HFFc6 (cell line): ENCODE results near the gene TNFRSF9. TPM values are rescaled to one million over a fixed set of nuclear protein-coding genes. Genes with fewer than 3 reads are reported as not detected.
A peak's percentile ranks its signal among the peaks of the same experiment; 100 is the strongest.

ENCODE experiments used
- DNase-seq: peaks from one replicate; pipeline ENCODE4 v3.0.0-alpha.2; 2018
- H3K27ac Mint-ChIP-seq: 2 replicates; pipeline ENCODE4 v1.8.0; 2020; ENCODE audit warnings: mild to moderate bottlenecking, mixed read lengths
- H3K27me3 Mint-ChIP-seq: 2 replicates; pipeline ENCODE4 v1.8.0; 2021; ENCODE audit warnings: mild to moderate bottlenecking, moderate library complexity, mixed read lengths; ENCODE audit not compliant: insufficient read depth
- H3K36me3 Mint-ChIP-seq: 2 replicates; pipeline ENCODE4 v1.8.0; 2021; ENCODE audit warnings: low read depth, mixed read lengths
- H3K4me1 Mint-ChIP-seq: 2 replicates; pipeline ENCODE4 v1.8.0; 2020; ENCODE audit warnings: low read depth, mixed read lengths
- H3K4me3 Mint-ChIP-seq: 2 replicates; pipeline ENCODE4 v1.8.0; 2020; ENCODE audit warnings: mild to moderate bottlenecking, moderate library complexity, mixed read lengths
- H3K9me3 Mint-ChIP-seq: 2 replicates; pipeline ENCODE4 v1.8.0; 2020; ENCODE audit warnings: mild to moderate bottlenecking, mixed read lengths
- long read RNA-seq: library from polyadenylated mRNA; unstranded; transcript quantifications from one replicate; pipeline ENCODE4 v2.0.0, GENCODE V29; 2019
- total RNA-seq, 6 experiments: library from RNA; stranded (reverse); fragmentation: NEBNext Ultra II Directional; extraction: Animal tissue kit (Norgen Biotek cat#: 25700); gene quantifications; 2 replicates in 1 of 6; 3 replicates in 5 of 6; pipeline ENCODE4 v1.2.3, GENCODE V29; 2021
- TF ChIP-seq, protein P1 (sequence below): fragments of 200-600 bp; sonication (generic); IDR thresholded peaks from 2 replicates; pipeline ENCODE4 v1.5.0; 2021; ENCODE audit warnings: antibody characterized with exemption, mild to moderate bottlenecking

The TNFRSF9 gene
- total RNA-seq, result not detected
- long read RNA-seq, result 0 reads

DNA sequence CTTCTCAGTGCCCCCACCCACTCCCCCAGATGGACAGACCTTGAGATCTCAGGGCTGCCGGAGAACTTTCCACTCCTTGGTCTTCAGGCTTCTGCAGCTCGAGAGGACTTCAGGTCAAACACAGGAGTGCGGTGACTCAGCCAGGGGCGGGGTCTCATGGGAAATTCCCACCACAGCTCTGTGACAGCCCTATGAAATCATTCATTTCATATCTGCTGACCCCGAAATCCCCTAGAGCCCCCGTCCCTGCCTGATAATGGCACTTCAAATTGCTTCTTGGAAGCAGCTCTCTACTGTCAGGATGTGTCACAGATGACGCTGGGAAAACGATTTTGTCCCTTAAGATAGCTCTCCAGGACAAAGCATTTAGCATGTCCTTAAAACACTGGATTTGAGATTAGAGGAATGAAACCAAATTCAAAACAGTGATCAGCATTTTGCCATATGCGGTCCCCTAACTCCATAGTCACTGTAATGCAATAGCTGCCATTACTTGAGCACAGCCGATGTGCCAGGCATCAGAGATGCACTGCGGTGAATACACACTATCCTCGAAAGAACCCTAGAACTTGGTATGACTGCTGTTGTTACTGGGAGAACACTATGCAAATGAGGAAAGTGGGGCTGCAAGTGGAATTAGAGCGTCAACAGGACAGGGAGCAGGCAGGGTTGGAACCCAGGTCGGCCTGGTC, at the start of gene TNFRSF9:
Gene TNFRSF9 (minus strand): TSS at position 95 of the 692 bp plus-strand sequence. CDS start 845 bp downstream, outside the sequence.
- Mint-ChIP-seq H3K9me3 (no peaks in the 10 kb centered on the region), H3K27ac (no peak within 1 kb of the TSS), H3K4me1 (peaks cover 30% of the 10 kb centered on the region), H3K36me3 (no peaks in the 10 kb centered on the region), H3K4me3 (peak within 1 kb of the TSS; percentile 76; the same call in 1 of the 2 replicates), H3K27me3 (peaks cover 30% of the 10 kb centered on the region)
- no peak for DNase-seq
- TF ChIP-seq, protein P1, sequence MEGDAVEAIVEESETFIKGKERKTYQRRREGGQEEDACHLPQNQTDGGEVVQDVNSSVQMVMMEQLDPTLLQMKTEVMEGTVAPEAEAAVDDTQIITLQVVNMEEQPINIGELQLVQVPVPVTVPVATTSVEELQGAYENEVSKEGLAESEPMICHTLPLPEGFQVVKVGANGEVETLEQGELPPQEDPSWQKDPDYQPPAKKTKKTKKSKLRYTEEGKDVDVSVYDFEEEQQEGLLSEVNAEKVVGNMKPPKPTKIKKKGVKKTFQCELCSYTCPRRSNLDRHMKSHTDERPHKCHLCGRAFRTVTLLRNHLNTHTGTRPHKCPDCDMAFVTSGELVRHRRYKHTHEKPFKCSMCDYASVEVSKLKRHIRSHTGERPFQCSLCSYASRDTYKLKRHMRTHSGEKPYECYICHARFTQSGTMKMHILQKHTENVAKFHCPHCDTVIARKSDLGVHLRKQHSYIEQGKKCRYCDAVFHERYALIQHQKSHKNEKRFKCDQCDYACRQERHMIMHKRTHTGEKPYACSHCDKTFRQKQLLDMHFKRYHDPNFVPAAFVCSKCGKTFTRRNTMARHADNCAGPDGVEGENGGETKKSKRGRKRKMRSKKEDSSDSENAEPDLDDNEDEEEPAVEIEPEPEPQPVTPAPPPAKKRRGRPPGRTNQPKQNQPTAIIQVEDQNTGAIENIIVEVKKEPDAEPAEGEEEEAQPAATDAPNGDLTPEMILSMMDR, result no peak

DNA sequence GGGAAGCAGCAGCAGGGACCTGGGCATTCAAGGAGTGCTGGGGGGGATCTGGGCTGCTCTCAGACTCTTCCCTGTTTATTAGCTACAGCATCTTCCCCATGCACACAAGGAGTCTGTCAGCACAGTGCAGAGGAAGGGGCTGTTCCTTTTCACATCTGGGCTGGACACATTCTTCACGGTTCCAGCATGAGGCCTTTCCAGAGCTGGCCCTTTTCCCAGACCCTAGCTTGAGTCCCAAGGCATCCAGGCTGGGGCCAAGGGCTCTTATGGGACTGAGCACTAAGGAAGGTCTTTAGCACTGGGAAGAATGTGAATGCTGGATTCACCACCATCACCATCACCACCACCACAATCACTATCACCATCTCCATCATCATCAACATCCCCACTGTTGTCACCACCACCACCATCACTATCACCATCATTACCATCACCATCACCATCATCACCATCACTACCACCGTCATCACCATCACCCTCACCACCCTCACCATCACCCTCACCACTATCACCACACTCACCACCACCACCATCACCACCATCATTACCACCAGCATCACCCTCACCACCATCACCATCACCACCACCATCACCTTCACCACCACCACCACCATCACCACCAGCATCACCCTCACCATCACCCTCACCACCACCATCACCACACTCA, 49.3 kb upstream of the TNFRSF9 start:
- Mint-ChIP-seq H3K27me3 (no peaks in the 10 kb centered on the region; the same call in 1 of the 2 replicates), H3K9me3 (no peaks in the 10 kb centered on the region), H3K4me3 (no peak overlapping the region), H3K4me1 (peaks cover 48% of the 10 kb centered on the region), H3K36me3 (peaks cover 39% of the 10 kb centered on the region), H3K27ac (no peak overlapping the region)
- TF ChIP-seq, protein P1, result no peak
- no peak for DNase-seq

DNA sequence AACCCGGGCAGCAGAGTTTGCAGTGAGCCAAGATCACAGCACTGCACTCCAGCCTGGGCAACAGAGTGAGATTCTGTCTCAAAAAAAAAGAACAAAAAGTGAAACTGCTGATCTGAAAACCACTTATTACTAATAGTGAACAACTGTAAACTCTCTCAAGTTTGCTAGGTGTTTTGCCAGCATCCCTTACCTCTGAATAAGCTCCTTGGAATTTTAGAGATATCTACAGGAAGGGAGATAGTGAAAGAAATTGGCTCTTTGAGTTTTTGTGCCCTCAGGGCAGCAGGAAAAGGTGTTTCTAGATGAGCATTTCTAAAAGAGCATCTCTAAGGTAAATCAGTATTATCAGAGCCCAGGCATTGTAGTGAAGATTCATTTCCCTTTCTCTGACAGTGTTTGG, 47.9 kb upstream of the TNFRSF9 start:
- Mint-ChIP-seq H3K9me3 (no peaks in the 10 kb centered on the region), H3K27me3 (no peaks in the 10 kb centered on the region; the same call in 1 of the 2 replicates), H3K36me3 (peaks cover 40% of the 10 kb centered on the region), H3K4me1 (peaks cover 35% of the 10 kb centered on the region), H3K27ac (no peak overlapping the region; the same call in 1 of the 2 replicates), H3K4me3 (no peak overlapping the region)
- no peak for DNase-seq
- TF ChIP-seq, protein P1, result no peak

DNA sequence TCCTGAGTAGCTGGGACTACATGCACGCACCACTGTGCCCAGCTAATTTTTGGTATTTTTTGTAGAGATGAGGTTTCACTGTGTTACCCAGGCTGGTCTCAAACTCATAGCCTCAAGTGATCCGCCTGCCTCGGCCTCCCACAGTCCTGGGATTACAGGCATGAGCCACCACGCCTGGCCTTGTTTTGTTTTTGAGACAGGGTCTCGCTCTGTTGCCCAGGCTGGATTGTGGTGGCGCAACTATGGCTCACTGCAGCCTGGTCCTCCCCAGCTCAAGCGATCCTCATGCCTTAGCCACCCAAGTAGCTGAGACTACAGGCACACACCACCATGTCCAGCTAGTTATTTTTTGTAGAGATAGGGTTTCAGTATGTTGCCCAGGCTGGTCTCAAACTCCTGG, 46.9 kb upstream of the TNFRSF9 start:
- H3K27ac Mint-ChIP-seq, result no peak overlapping the region
- peaks cover 31% of the 10 kb centered on the region for H3K4me1 Mint-ChIP-seq
- peaks cover 37% of the 10 kb centered on the region for H3K36me3 Mint-ChIP-seq
- no peak overlapping the region for H3K4me3 Mint-ChIP-seq
- no peaks in the 10 kb centered on the region for H3K9me3 Mint-ChIP-seq
- TF ChIP-seq, protein P1, result no peak
- H3K27me3 Mint-ChIP-seq, result no peaks in the 10 kb centered on the region
- no peak for DNase-seq

DNA sequence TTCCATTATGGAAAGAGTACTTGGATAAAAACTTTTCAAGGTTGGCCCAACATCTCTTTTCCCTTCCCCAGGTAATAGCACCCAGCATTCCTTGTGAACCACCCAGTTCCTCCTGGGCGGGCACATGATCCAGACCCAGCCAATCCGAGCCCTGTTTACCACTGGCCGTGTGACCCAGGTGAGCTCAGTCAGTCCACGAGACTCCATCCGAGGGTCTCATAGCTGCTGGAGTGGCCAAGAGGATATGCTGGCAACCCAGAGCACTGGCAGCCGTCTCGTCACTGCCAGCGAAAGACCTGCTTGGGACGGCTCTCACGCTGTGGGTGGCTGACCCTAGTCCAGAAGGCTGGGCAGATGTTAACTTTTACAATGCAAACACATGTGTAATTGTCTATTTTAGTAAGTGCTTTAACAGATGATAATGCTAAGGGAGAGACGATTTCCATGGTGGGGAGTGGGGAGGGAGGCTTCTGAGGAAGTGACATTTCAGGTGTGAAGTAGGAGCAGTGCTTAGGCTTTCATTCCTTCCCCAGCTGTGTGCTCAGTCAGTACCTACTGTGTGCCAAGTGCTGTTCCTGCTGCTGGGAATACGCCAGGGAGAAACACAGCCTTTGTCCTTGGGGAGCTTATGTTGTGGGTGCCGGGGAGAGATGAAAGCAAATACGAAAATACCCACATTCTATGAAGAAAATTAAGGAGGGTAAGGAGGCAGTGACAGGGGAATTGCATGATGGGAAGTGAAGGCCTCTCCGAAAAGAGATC, 45.4 kb upstream of the TNFRSF9 start:
- peaks cover 43% of the 10 kb centered on the region for H3K36me3 Mint-ChIP-seq
- no peak overlapping the region; the same call in 1 of the 2 replicates for H3K27ac Mint-ChIP-seq
- H3K27me3 Mint-ChIP-seq, result no peaks in the 10 kb centered on the region
- peaks cover 28% of the 10 kb centered on the region for H3K4me1 Mint-ChIP-seq
- no peak for DNase-seq
- H3K9me3 Mint-ChIP-seq, result no peaks in the 10 kb centered on the region
- TF ChIP-seq, protein P1, result no peak
- H3K4me3 Mint-ChIP-seq, result no peak overlapping the region
